K562 (cell line): ENCODE measurements around the gene AK4. TPM values are rescaled to one million over a fixed set of nuclear protein-coding genes. Genes with fewer than 3 reads are reported as not detected.

Experiments used
- BHLHE40 ChIP-seq: IDR thresholded peaks from 2 replicates; pipeline ENCODE4 v1.6.1; 2011; ENCODE audit warnings: low read length, improper control_type of control experiment
- DPF2 ChIP-seq: fragments of 450-650 bp; IDR thresholded peaks from 2 replicates; pipeline ENCODE4 v1.6.1; 2016
- FOXM1 ChIP-seq, 2 experiments: fragments of 450-650 bp in 1 of 2; sonication (generic) in 1 of 2; formaldehyde crosslinking in 1 of 2; IDR thresholded peaks; 2 replicates each; pipeline versions ENCODE4 v1.6.1 to v1.9.0; 2017 to 2022; ENCODE audit warnings: low read depth in 2 of 2, mild to moderate bottlenecking in 2 of 2, missing genetic modification reagents in 1 of 2, moderate library complexity in 1 of 2
- HDAC3 ChIP-seq: fragments of 450-650 bp; IDR thresholded peaks from 2 replicates; pipeline ENCODE4 v1.6.1; 2018; ENCODE audit warnings: borderline replicate concordance, mild to moderate bottlenecking, moderate library complexity; ENCODE audit not compliant: partially characterized antibody
- KDM4B ChIP-seq, 2 experiments: fragments of 450-650 bp in 1 of 2; sonication (generic) in 1 of 2; IDR thresholded peaks; 2 replicates each; pipeline ENCODE4 v1.6.1; 2016 to 2017; ENCODE audit warnings: borderline replicate concordance in 2 of 2, antibody characterized with exemption in 1 of 2, low read depth in 1 of 2, mild to moderate bottlenecking in 1 of 2
- MYC ChIP-seq, 2 experiments: fragments of 250-450 bp in 1 of 2; sonication (Bioruptor Pico) in 1 of 2; IDR thresholded peaks; 2 replicates each; pipeline versions ENCODE4 v1.5.1 to v1.6.1; 2012 to 2021; ENCODE audit warnings: low read depth in 2 of 2, borderline replicate concordance in 1 of 2, improper control_type of control experiment in 1 of 2, low read length in 1 of 2, mild to moderate bottlenecking in 1 of 2, moderate library complexity in 1 of 2
- POLR3G ChIP-seq: IDR thresholded peaks from 2 replicates; pipeline ENCODE4 v1.6.1; 2011; ENCODE audit not compliant: insufficient read length, insufficient replicate concordance; ENCODE audit errors: extremely low read depth
- ZNF696 ChIP-seq: fragments of 250-450 bp; sonication (Bioruptor Pico); conservative IDR thresholded peaks from 2 replicates; pipeline ENCODE4 v1.4.0; 2020; ENCODE audit warnings: mild to moderate bottlenecking, moderate library complexity
- polyA plus RNA-seq, 8 experiments: library from polyadenylated mRNA; depleted of rRNA in 4 of 8; stranded (reverse) in 5 of 8; unstranded in 3 of 8; fragments of >200 nt; fragmentation: Nextera tagmentation in 2 of 8; fragmentation: Illumina TruSeq in 1 of 8; extraction: Ambion mirVana in 2 of 8; extraction: Trizol in 1 of 8; gene quantifications; 2 replicates each; pipeline versions ENCODE4 v1.2.1 to v1.2.3, GENCODE V29; 2011 to 2014; ENCODE audit warnings: inconsistent platforms in 1 of 8, missing spikeins in 1 of 8
- total RNA-seq, 7 experiments: library from RNA; depleted of rRNA in 6 of 7; stranded (reverse); fragments of >200 nt in 6 of 7; fragmentation: Illumina TruSeq in 2 of 7; extraction: Trizol in 2 of 7; gene quantifications; 2 replicates each; pipeline versions ENCODE4 v1.2.1 to v1.2.3, GENCODE V29; 2011 to 2021; ENCODE audit warnings: low replicate concordance in 1 of 7
- TF ChIP-seq, protein P1 (sequence below): sonication (generic); formaldehyde crosslinking; IDR thresholded peaks from 2 replicates; pipeline ENCODE4 v1.4.0; 2020; ENCODE audit warnings: mild to moderate bottlenecking, missing genetic modification reagents
- TF ChIP-seq, protein P2 (sequence below): fragments of 250-450 bp; sonication (Bioruptor Pico); IDR thresholded peaks from 2 replicates; pipeline ENCODE4 v1.4.0; 2020; ENCODE audit warnings: mild to moderate bottlenecking, moderate library complexity, borderline replicate concordance
- TF ChIP-seq, protein P3 (sequence below): fragments of 450-650 bp; IDR thresholded peaks from 2 replicates; pipeline ENCODE4 v1.6.1; 2017; ENCODE audit warnings: antibody characterized with exemption, mild to moderate bottlenecking
- TF ChIP-seq, protein P4 (sequence below): fragments of 250-450 bp; sonication (Bioruptor Pico); IDR thresholded peaks from 2 replicates; pipeline ENCODE4 v1.8.0; 2022; ENCODE audit warnings: inconsistent platforms
- TF ChIP-seq, protein P5 (sequence below): fragments of 250-450 bp; sonication (Bioruptor Pico); IDR thresholded peaks from 2 replicates; pipeline ENCODE4 v1.4.0; 2020; ENCODE audit warnings: mild to moderate bottlenecking

AK4 gene
- total and polyA plus RNA-seq, 9 of the 15 experiments (the other 6 are each of a cell fraction or from before 2014, with no cell fraction given), result 10.4 to 96.6 (median 21.5) TPM

DNA sequence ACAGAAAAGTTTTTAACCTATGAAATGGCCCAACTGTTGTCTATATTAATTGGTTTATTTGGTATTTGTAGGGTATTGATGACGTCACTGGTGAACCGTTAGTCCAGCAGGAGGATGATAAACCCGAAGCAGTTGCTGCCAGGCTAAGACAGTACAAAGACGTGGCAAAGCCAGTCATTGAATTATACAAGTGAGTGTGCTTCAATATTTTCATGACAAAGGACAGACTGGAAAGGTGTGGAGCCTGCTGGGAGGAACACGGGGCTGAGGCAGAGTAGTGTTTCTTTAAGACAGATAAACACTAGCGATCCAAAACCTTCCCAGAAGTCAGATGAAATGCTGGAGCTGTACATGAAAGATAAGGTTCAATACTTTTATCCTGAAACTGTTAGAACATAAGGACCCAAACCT is 76.7 kb downstream of the AK4 start (continued):
- TF ChIP-seq DPF2 (peak; percentile 47; the same call in 1 of the 2 replicates), FOXM1 (IDR thresholded peaks at IDR 0.05; ENCODE audit: low read depth) (peak; percentile 43; the same call in 1 of the 2 replicates), FOXM1 (CRISPR knock-in tag; IDR thresholded peaks at IDR 0.05; ENCODE audit: low read depth) (no peak), POLR3G (no peak), KDM4B (IDR thresholded peaks at IDR 0.05; ENCODE audit: borderline replicate concordance in 2 of 2, low read depth in 1 of 2) (no peak), HDAC3 (peak; percentile 56), MYC (IDR thresholded peaks at IDR 0.05; ENCODE audit: low read depth, low read length) (0 out of 2 replicates have a peak, but pooled peaks have one; percentile 12), MYC (CRISPR knock-in tag; IDR thresholded peaks at IDR 0.05; ENCODE audit: borderline replicate concordance, low read depth) (no peak), BHLHE40 (no peak), ZNF696 (CRISPR knock-in tag) (no peak)
- TF ChIP-seq, protein P1, sequence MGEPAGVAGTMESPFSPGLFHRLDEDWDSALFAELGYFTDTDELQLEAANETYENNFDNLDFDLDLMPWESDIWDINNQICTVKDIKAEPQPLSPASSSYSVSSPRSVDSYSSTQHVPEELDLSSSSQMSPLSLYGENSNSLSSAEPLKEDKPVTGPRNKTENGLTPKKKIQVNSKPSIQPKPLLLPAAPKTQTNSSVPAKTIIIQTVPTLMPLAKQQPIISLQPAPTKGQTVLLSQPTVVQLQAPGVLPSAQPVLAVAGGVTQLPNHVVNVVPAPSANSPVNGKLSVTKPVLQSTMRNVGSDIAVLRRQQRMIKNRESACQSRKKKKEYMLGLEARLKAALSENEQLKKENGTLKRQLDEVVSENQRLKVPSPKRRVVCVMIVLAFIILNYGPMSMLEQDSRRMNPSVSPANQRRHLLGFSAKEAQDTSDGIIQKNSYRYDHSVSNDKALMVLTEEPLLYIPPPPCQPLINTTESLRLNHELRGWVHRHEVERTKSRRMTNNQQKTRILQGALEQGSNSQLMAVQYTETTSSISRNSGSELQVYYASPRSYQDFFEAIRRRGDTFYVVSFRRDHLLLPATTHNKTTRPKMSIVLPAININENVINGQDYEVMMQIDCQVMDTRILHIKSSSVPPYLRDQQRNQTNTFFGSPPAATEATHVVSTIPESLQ (CRISPR knock-in tag), result no peak
- TF ChIP-seq, protein P2, sequence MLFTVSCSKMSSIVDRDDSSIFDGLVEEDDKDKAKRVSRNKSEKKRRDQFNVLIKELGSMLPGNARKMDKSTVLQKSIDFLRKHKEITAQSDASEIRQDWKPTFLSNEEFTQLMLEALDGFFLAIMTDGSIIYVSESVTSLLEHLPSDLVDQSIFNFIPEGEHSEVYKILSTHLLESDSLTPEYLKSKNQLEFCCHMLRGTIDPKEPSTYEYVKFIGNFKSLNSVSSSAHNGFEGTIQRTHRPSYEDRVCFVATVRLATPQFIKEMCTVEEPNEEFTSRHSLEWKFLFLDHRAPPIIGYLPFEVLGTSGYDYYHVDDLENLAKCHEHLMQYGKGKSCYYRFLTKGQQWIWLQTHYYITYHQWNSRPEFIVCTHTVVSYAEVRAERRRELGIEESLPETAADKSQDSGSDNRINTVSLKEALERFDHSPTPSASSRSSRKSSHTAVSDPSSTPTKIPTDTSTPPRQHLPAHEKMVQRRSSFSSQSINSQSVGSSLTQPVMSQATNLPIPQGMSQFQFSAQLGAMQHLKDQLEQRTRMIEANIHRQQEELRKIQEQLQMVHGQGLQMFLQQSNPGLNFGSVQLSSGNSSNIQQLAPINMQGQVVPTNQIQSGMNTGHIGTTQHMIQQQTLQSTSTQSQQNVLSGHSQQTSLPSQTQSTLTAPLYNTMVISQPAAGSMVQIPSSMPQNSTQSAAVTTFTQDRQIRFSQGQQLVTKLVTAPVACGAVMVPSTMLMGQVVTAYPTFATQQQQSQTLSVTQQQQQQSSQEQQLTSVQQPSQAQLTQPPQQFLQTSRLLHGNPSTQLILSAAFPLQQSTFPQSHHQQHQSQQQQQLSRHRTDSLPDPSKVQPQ (CRISPR knock-in tag), result no peak
- TF ChIP-seq, protein P3, sequence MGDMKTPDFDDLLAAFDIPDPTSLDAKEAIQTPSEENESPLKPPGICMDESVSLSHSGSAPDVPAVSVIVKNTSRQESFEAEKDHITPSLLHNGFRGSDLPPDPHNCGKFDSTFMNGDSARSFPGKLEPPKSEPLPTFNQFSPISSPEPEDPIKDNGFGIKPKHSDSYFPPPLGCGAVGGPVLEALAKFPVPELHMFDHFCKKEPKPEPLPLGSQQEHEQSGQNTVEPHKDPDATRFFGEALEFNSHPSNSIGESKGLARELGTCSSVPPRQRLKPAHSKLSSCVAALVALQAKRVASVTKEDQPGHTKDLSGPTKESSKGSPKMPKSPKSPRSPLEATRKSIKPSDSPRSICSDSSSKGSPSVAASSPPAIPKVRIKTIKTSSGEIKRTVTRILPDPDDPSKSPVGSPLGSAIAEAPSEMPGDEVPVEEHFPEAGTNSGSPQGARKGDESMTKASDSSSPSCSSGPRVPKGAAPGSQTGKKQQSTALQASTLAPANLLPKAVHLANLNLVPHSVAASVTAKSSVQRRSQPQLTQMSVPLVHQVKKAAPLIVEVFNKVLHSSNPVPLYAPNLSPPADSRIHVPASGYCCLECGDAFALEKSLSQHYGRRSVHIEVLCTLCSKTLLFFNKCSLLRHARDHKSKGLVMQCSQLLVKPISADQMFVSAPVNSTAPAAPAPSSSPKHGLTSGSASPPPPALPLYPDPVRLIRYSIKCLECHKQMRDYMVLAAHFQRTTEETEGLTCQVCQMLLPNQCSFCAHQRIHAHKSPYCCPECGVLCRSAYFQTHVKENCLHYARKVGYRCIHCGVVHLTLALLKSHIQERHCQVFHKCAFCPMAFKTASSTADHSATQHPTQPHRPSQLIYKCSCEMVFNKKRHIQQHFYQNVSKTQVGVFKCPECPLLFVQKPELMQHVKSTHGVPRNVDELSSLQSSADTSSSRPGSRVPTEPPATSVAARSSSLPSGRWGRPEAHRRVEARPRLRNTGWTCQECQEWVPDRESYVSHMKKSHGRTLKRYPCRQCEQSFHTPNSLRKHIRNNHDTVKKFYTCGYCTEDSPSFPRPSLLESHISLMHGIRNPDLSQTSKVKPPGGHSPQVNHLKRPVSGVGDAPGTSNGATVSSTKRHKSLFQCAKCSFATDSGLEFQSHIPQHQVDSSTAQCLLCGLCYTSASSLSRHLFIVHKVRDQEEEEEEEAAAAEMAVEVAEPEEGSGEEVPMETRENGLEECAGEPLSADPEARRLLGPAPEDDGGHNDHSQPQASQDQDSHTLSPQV, result peak; percentile 88
- TF ChIP-seq, protein P4, sequence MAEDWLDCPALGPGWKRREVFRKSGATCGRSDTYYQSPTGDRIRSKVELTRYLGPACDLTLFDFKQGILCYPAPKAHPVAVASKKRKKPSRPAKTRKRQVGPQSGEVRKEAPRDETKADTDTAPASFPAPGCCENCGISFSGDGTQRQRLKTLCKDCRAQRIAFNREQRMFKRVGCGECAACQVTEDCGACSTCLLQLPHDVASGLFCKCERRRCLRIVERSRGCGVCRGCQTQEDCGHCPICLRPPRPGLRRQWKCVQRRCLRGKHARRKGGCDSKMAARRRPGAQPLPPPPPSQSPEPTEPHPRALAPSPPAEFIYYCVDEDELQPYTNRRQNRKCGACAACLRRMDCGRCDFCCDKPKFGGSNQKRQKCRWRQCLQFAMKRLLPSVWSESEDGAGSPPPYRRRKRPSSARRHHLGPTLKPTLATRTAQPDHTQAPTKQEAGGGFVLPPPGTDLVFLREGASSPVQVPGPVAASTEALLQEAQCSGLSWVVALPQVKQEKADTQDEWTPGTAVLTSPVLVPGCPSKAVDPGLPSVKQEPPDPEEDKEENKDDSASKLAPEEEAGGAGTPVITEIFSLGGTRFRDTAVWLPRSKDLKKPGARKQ (CRISPR knock-in tag), result no peak
- TF ChIP-seq, protein P5, sequence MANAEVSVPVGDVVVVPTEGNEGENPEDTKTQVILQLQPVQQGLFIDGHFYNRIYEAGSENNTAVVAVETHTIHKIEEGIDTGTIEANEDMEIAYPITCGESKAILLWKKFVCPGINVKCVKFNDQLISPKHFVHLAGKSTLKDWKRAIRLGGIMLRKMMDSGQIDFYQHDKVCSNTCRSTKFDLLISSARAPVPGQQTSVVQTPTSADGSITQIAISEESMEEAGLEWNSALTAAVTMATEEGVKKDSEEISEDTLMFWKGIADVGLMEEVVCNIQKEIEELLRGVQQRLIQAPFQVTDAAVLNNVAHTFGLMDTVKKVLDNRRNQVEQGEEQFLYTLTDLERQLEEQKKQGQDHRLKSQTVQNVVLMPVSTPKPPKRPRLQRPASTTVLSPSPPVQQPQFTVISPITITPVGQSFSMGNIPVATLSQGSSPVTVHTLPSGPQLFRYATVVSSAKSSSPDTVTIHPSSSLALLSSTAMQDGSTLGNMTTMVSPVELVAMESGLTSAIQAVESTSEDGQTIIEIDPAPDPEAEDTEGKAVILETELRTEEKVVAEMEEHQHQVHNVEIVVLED, result no peak
